ENCODE results near the gene KCNH8.

The KCNH8 gene

GRCh38 chr3:19547665-19548464, 399.6 kb downstream of the KCNH8 start:
- H3K4me1 ChIP-seq (ENCODE audit: control insufficient read depth, insufficient read depth, low read depth, low read length) = no peaks in the 10 kb centered on the region
- H3K14ac ChIP-seq (ENCODE audit: low read length in 2 of 2) = no peak overlapping the region
- no peak overlapping the region for H2AFZ ChIP-seq (ENCODE audit: low read depth, low read length)
- H2BK5ac ChIP-seq (ENCODE audit: low read depth, low read length, poor library complexity, severe bottlenecking) = no peak overlapping the region
- H4K8ac ChIP-seq (ENCODE audit: low read length) = no peak overlapping the region
- H3K36me3 ChIP-seq (ENCODE audit: control insufficient read depth in 1 of 2, insufficient read depth in 2 of 2, low read depth in 1 of 2, low read length in 2 of 2) = no peaks in the 10 kb centered on the region
- H3K27ac ChIP-seq (ENCODE audit: low read length, poor library complexity, severe bottlenecking) = no peak overlapping the region
- 61% methylated on average over 2 of the region's 2 CpGs for WGBS
- no peak overlapping the region for H3K18ac ChIP-seq (ENCODE audit: low read depth in 1 of 2, low read length in 2 of 2)
- DNase-seq = no peak
- H3K23ac ChIP-seq (ENCODE audit: low read length in 2 of 2) = no peak overlapping the region
- H3K4me2 ChIP-seq (ENCODE audit: low read length, poor library complexity, severe bottlenecking) = no peak overlapping the region
- H2BK120ac ChIP-seq (ENCODE audit: low read depth, low read length) = no peak overlapping the region
- H2BK12ac ChIP-seq (ENCODE audit: low read length in 2 of 2) = no peak overlapping the region
- no peak overlapping the region for H2AK5ac ChIP-seq (ENCODE audit: low read length, severe bottlenecking)
- H4K91ac ChIP-seq (ENCODE audit: low read length) = no peak overlapping the region
- no peaks in the 10 kb centered on the region for H3K79me1 ChIP-seq (replicated peaks; ENCODE audit: low read length, poor library complexity, severe bottlenecking)
- no peak overlapping the region for H2BK15ac ChIP-seq (ENCODE audit: low read depth, poor library complexity, severe bottlenecking)
- no peak overlapping the region for H3K4me3 ChIP-seq (ENCODE audit: insufficient read depth in 1 of 2, low read depth in 1 of 2, low read length in 2 of 2)
- H3K9me3 ChIP-seq (ENCODE audit: control insufficient read depth, low read length) = peaks cover 2% of the 10 kb centered on the region
- H3K27me3 ChIP-seq (ENCODE audit: control insufficient read depth in 1 of 2, insufficient read depth in 1 of 2, low read length in 2 of 2) = no peaks in the 10 kb centered on the region
- no peak overlapping the region for H3K4ac ChIP-seq (ENCODE audit: low read depth in 1 of 2, low read length in 2 of 2)
- H3K9ac ChIP-seq (ENCODE audit: low read length) = no peak overlapping the region

- H2BK5ac ChIP-seq (ENCODE audit: low read depth, low read length, poor library complexity, severe bottlenecking) = no peak overlapping the region
- no peak overlapping the region for H3K4ac ChIP-seq (ENCODE audit: low read depth in 1 of 2, low read length in 2 of 2)
- no peaks in the 10 kb centered on the region for H3K27me3 ChIP-seq (ENCODE audit: control insufficient read depth in 1 of 2, insufficient read depth in 1 of 2, low read length in 2 of 2)
- H3K27ac ChIP-seq (ENCODE audit: low read length, poor library complexity, severe bottlenecking) = no peak overlapping the region
- no peak overlapping the region for H2BK120ac ChIP-seq (ENCODE audit: low read depth, low read length)
- H3K9me3 ChIP-seq (ENCODE audit: control insufficient read depth, low read length) = peaks cover 12% of the 10 kb centered on the region
- DNase-seq = no peak
- no peak overlapping the region for H3K18ac ChIP-seq (ENCODE audit: low read depth in 1 of 2, low read length in 2 of 2)
- H3K4me3 ChIP-seq (ENCODE audit: insufficient read depth in 1 of 2, low read depth in 1 of 2, low read length in 2 of 2) = no peak overlapping the region
- H3K14ac ChIP-seq (ENCODE audit: low read length in 2 of 2) = no peak overlapping the region
- H3K23ac ChIP-seq (ENCODE audit: low read length in 2 of 2) = no peak overlapping the region
- 63% methylated on average over 3 of the region's 4 CpGs for WGBS
- H2AK5ac ChIP-seq (ENCODE audit: low read length, severe bottlenecking) = no peak overlapping the region
- no peak overlapping the region for H4K91ac ChIP-seq (ENCODE audit: low read length)
- H2BK12ac ChIP-seq (ENCODE audit: low read length in 2 of 2) = no peak overlapping the region
- H3K9ac ChIP-seq (ENCODE audit: low read length) = no peak overlapping the region
- H3K4me2 ChIP-seq (ENCODE audit: low read length, poor library complexity, severe bottlenecking) = no peak overlapping the region
- H3K36me3 ChIP-seq (ENCODE audit: control insufficient read depth in 1 of 2, insufficient read depth in 2 of 2, low read depth in 1 of 2, low read length in 2 of 2) = no peaks in the 10 kb centered on the region
- no peak overlapping the region for H4K8ac ChIP-seq (ENCODE audit: low read length)
- H3K4me1 ChIP-seq (ENCODE audit: control insufficient read depth, insufficient read depth, low read depth, low read length) = no peaks in the 10 kb centered on the region
- no peaks in the 10 kb centered on the region for H3K79me1 ChIP-seq (replicated peaks; ENCODE audit: low read length, poor library complexity, severe bottlenecking)
- no peak overlapping the region for H2AFZ ChIP-seq (ENCODE audit: low read depth, low read length)
- no peak overlapping the region for H2BK15ac ChIP-seq (ENCODE audit: low read depth, poor library complexity, severe bottlenecking)
These were observed 411.6 kb downstream of the KCNH8 start for GRCh38 chr3:19559724-19560442.

GRCh38 chr3:19573644-19574043, 425.3 kb downstream of the KCNH8 start:
- H2BK15ac ChIP-seq (ENCODE audit: low read depth, poor library complexity, severe bottlenecking) = no peak overlapping the region
- no peak overlapping the region for H3K4ac ChIP-seq (ENCODE audit: low read depth in 1 of 2, low read length in 2 of 2)
- no peaks in the 10 kb centered on the region for H3K27me3 ChIP-seq (ENCODE audit: control insufficient read depth in 1 of 2, insufficient read depth in 1 of 2, low read length in 2 of 2)
- H2AK5ac ChIP-seq (ENCODE audit: low read length, severe bottlenecking) = no peak overlapping the region
- no peak overlapping the region for H3K27ac ChIP-seq (ENCODE audit: low read length, poor library complexity, severe bottlenecking)
- no peaks in the 10 kb centered on the region for H3K4me1 ChIP-seq (ENCODE audit: control insufficient read depth, insufficient read depth, low read depth, low read length)
- H3K14ac ChIP-seq (ENCODE audit: low read length in 2 of 2) = no peak overlapping the region
- H2BK12ac ChIP-seq (ENCODE audit: low read length in 2 of 2) = no peak overlapping the region
- no peak overlapping the region for H3K4me2 ChIP-seq (ENCODE audit: low read length, poor library complexity, severe bottlenecking)
- no peak overlapping the region for H3K18ac ChIP-seq (ENCODE audit: low read depth in 1 of 2, low read length in 2 of 2)
- H3K36me3 ChIP-seq (ENCODE audit: control insufficient read depth in 1 of 2, insufficient read depth in 2 of 2, low read depth in 1 of 2, low read length in 2 of 2) = no peaks in the 10 kb centered on the region
- no peak overlapping the region for H2AFZ ChIP-seq (ENCODE audit: low read depth, low read length)
- H4K8ac ChIP-seq (ENCODE audit: low read length) = no peak overlapping the region
- 60% methylated on average over 1 of the region's 2 CpGs for WGBS
- H3K23ac ChIP-seq (ENCODE audit: low read length in 2 of 2) = no peak overlapping the region
- H3K9ac ChIP-seq (ENCODE audit: low read length) = no peak overlapping the region
- no peak overlapping the region for H2BK5ac ChIP-seq (ENCODE audit: low read depth, low read length, poor library complexity, severe bottlenecking)
- peaks cover 29% of the 10 kb centered on the region for H3K9me3 ChIP-seq (ENCODE audit: control insufficient read depth, low read length)
- H3K4me3 ChIP-seq (ENCODE audit: insufficient read depth in 1 of 2, low read depth in 1 of 2, low read length in 2 of 2) = no peak overlapping the region
- DNase-seq = no peak
- H4K91ac ChIP-seq (ENCODE audit: low read length) = no peak overlapping the region
- H3K79me1 ChIP-seq (replicated peaks; ENCODE audit: low read length, poor library complexity, severe bottlenecking) = no peaks in the 10 kb centered on the region
- no peak overlapping the region for H2BK120ac ChIP-seq (ENCODE audit: low read depth, low read length)

- H3K4me1 ChIP-seq (ENCODE audit: control insufficient read depth, insufficient read depth, low read depth, low read length) = no peaks in the 10 kb centered on the region
- H4K8ac ChIP-seq (ENCODE audit: low read length) = no peak overlapping the region
- DNase-seq = no peak
- H2BK5ac ChIP-seq (ENCODE audit: low read depth, low read length, poor library complexity, severe bottlenecking) = no peak overlapping the region
- H3K4me2 ChIP-seq (ENCODE audit: low read length, poor library complexity, severe bottlenecking) = no peak overlapping the region
- H3K4me3 ChIP-seq (ENCODE audit: insufficient read depth in 1 of 2, low read depth in 1 of 2, low read length in 2 of 2) = no peak overlapping the region
- H2BK12ac ChIP-seq (ENCODE audit: low read length in 2 of 2) = no peak overlapping the region
- peaks cover 34% of the 10 kb centered on the region for H3K9me3 ChIP-seq (ENCODE audit: control insufficient read depth, low read length)
- H3K27me3 ChIP-seq (ENCODE audit: control insufficient read depth in 1 of 2, insufficient read depth in 1 of 2, low read length in 2 of 2) = no peaks in the 10 kb centered on the region
- H3K9ac ChIP-seq (ENCODE audit: low read length) = no peak overlapping the region
- no peak overlapping the region for H2BK15ac ChIP-seq (ENCODE audit: low read depth, poor library complexity, severe bottlenecking)
- no peak overlapping the region for H3K14ac ChIP-seq (ENCODE audit: low read length in 2 of 2)
- no peak overlapping the region for H3K27ac ChIP-seq (ENCODE audit: low read length, poor library complexity, severe bottlenecking)
- H2BK120ac ChIP-seq (ENCODE audit: low read depth, low read length) = no peak overlapping the region
- 61% methylated on average over 3 of the region's 3 CpGs for WGBS
- no peak overlapping the region for H3K23ac ChIP-seq (ENCODE audit: low read length in 2 of 2)
- H3K36me3 ChIP-seq (ENCODE audit: control insufficient read depth in 1 of 2, insufficient read depth in 2 of 2, low read depth in 1 of 2, low read length in 2 of 2) = no peaks in the 10 kb centered on the region
- no peak overlapping the region for H4K91ac ChIP-seq (ENCODE audit: low read length)
- H3K4ac ChIP-seq (ENCODE audit: low read depth in 1 of 2, low read length in 2 of 2) = no peak overlapping the region
- no peak overlapping the region for H2AK5ac ChIP-seq (ENCODE audit: low read length, severe bottlenecking)
- no peaks in the 10 kb centered on the region for H3K79me1 ChIP-seq (replicated peaks; ENCODE audit: low read length, poor library complexity, severe bottlenecking)
- no peak overlapping the region for H2AFZ ChIP-seq (ENCODE audit: low read depth, low read length)
- no peak overlapping the region for H3K18ac ChIP-seq (ENCODE audit: low read depth in 1 of 2, low read length in 2 of 2)
These were observed 426.0 kb downstream of the KCNH8 start for GRCh38 chr3:19574268-19574667.

Measured in mesenchymal stem cell (in vitro differentiated cells and primary cell).